ENCODE data around the gene KCNK7.
A peak's percentile ranks its signal among the peaks of the same experiment; 100 is the strongest.

The KCNK7 gene

DNA sequence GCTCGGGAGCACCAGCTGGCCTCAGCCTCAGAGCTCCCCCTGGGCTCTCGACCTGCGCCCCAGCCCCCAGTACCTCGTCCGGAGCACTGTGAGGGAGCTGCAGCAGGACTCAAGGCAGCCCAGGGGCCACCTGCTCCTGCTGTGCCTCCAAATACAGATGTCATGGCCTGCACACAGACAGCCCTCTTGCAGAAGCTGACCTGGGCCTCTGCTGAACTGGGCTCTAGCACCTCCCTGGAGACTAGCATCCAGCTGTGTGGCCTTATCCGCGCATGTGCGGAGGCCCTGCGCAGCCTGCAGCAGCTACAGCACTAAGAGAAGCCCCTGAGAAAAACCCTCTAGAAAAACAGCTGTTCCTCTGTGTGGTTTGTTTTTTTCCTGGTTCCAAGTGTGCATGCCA is 24.2 kb downstream of the KCNK7 start:
- no peak for DNase-seq

DNA sequence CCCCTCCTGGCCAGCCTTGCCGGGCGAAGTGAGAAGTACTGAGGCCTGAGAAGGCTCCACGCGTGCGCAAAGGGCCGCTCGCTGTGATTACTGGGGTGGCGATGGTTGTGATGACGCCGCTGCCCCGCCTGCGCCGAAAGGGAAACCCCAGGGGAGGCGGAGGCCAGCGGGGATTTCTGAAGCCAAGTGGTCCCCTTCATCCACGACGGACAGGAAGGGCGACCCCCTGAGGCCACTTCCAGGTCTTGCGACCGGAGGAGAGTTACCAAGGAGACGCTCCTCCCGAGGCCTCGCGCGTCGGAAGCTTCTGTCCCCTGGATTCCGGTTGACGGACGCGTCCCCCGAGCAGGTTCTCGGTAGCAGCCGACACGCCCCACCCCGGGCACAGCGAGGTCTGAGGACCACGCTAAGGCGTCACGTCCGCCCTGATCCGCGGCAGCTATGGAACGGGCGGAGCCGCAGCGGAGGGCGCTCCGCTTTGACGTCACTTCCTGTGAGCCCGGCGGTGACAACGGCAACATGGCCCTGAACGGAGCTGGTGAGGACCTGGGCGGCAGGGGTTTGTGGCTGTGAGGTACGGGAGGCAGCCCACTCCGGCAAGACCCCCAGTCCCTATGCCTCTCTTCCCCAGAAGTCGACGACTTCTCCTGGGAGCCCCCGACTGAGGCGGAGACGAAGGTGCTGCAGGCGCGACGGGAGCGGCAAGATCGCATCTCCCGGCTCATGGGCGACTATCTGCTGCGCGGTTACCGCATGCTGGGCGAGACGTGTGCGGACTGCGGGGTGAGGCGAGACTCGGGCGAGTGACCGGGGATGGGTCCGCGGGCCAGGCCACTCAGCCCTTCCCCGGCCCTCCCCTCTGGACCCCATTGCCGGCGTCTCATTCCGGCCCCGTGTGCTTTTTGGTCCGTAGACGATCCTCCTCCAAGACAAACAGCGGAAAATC is 25.4 kb downstream of the KCNK7 start, which contains the start of gene ZNRD2:
TSS of gene ZNRD2 (plus strand) at position 505 of the 946 bp plus-strand sequence. CDS start at position 520, 15 bp downstream.
- peak; percentile 98 for DNase-seq

DNA sequence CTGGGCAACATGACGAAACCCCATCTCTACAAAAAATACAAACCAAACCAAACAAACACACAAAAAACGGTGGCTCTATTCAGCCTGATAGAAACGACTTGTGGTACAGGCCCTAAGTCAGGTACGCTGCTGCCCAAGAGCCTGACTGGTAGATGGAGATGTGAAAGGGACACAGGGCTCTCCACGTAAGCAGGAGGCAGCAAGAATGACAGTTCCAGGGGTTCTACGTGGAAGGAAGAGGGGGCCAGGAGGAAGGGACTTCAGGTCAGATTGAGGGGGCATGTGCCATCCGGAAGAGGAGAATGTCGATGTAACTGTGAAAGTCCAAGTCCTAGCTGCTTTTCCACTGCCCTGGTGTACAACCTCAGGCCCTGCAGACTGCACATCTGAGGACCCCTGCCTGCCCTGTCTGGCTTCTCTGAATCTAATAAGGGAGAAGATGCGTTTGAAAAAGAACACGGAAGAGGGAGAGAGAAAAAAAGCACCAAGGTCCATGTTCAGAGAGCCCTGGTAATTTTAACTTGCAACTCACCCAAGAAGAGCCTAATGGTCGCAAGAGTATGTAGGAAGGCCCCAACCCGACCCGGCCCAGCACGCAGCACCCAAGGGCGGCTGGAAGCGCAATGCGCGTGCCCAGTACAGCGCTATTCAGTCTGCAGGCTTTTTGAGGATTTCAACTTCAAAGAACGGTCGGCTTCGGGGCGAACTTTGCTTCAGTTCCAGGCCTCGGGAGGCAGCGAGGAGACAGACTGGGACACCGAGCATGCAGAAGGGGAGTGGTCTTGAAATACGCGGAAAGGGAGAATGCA is 26.2 kb downstream of the KCNK7 start:
- no peak for DNase-seq

DNA sequence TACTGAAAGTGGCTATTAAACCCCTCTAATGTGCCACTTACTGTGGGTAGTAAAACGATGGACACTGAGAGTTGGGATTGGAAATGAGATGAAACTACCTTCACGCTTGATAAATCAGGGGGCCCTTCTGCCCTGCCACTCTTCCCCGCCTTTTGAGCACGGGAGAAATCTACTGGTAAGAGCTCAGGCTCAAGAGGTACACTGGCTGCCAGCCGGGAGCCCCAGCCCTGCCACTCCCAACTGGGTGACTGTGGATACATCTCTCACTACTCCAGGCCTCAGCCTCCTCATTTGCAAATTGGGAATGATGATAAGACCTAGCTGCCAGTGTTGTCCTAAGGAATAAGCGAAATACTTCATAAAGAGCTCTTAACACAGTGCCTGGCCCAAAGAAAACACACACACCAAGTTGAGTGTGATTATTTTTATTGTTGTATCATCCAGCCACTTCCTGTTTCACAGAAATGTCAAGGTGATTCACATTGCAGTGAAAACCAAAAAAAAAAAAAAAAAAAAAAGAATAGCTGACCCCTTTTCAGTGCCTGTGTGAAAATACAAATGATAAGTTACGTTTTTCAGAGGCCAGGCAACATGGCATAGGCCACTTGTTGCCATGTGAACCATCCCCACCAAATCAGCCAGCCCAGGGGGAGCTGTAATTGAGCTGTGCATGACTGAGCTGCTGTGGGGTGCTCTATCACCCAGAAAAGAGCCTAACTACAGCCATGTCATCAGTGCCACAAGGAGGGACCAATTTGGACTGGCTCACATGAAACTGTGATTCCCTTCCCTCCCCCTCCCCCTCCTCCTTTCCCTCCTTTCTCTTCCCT is 29.8 kb downstream of the KCNK7 start:
- DNase-seq = peak; percentile 81

DNA sequence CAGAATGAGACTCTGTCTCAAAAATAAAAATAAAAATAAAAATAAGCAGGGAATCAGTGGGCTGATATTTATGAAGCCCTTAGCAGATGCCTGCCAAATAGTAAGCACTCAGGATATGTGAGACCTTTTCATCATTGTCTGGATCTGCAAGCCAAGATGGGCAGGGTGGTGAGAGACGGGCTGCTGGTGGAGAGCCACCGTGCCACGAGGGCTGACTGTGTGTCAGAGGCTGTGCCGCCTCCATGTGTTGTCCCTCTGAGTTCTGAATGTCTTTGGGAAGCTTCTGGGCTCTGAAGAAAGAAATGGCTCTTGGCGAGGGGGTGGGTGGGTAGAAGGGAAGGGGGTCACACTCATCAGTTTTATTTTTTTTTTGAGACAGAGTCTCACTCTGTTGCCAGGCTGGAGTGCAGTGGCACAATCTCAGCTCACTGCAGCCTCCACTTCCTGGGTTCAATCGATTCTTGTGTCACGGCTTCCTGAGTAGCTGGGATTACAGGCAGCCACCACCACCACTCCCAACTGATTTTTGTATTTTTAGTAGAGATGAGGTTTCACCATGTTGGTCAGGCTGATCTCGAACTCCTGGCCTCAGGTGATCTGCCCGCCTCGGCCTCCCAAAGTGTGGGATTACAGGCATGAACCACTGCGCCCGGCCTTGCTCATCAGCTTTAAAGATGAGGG is 30.6 kb downstream of the KCNK7 start:
- peak; percentile 60 for DNase-seq

DNA sequence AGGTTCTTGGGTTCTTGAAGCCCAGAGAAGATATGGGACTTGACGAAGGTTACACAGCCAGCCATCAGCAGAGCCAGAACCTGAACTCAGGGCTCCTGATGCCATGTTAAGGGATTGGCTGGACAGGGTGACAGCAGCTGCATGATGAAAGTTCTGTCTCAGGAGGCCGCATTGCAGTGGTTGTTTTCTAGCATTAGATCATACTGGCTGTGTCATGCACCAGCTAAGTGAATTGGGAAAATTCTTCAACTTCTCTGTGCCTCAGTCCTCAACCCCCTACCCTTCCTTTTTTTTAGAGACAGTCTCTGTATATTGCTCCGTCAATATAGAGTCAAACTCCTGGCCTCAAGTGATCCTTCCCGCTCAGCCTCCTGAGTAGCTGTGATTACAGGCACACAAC is 32.0 kb downstream of the KCNK7 start:
- DNase-seq = no peak

DNA sequence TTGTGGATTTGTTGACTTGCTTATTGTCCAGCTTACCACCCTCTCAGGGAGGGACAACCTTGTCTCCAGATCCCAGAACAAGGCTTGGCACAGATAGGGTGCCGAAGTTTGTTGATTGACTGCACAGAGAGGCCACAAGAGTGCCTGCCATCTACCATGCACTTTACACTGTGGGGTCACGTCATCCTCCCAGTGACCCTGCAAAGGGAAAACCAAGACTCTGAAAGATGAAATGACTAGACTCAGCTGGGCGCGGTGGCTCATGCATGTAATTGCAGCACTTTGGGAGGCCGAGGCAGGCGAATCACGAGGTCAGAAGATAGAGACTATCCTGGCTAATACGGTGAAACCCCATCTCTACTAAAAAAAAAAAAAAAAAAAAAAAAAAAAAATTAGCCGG is 32.8 kb downstream of the KCNK7 start:
- DNase-seq = no peak

DNA sequence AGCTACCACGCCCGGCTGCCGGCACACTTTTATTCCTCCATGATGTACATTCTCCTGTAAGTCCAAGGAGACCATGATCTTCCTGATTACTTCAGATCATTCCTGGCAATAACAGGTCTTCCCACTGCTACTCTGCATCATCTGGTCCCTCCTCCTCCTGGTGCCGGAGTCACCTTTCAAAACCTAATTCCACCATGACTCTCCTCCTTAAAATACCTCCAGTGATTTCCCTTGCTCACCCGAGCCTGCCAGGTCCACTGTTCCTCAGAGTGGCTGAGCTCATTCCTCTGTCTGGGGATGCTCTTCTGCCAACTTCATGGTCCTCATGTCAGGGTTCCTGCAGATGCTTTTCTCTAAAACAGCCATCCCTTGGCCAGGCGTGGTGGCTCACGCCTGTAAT is 33.6 kb downstream of the KCNK7 start:
- DNase-seq = no peak

DNA sequence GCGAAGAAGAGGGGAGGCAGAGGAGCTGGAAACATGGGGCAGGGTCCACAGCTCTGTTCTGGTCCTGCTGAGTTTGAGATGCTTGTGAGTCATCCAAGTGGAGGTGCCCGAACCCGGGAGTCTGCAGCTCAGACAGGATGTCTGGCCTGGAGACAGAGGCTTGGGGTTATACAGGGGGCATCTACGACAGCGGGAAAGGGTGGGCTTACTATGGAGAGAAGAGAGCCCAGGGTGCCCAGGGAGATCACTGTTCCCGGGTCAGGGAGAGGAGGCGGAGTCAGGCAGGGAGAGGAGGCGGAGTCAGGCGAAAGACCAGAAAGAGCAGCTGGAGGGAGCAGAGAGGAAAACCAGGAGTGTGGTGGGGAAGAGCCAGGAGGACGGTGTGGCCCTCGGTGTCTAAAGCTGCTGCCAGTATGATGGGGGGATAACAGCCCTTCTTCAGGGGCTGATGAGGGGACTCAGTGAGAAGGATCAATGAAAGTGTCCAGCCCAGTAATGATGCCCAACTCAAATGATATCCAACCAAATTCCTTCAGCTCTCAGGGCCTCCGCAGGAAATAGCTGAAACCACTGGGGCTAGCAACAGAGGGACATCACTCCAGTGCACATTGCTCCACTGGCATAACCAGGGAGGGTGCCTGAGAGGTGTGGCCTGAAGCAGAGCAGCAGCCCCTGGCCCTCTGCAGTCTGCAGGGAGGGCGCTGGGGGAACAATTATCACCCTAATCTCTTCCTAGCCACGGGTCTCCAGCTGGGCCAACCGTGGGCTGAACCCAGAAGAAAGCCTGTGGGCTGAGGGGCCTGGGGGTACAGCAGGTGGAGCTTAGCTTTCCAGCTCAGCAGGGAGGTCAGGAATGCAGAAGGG is 34.8 kb downstream of the KCNK7 start:
- DNase-seq = no peak

DNA sequence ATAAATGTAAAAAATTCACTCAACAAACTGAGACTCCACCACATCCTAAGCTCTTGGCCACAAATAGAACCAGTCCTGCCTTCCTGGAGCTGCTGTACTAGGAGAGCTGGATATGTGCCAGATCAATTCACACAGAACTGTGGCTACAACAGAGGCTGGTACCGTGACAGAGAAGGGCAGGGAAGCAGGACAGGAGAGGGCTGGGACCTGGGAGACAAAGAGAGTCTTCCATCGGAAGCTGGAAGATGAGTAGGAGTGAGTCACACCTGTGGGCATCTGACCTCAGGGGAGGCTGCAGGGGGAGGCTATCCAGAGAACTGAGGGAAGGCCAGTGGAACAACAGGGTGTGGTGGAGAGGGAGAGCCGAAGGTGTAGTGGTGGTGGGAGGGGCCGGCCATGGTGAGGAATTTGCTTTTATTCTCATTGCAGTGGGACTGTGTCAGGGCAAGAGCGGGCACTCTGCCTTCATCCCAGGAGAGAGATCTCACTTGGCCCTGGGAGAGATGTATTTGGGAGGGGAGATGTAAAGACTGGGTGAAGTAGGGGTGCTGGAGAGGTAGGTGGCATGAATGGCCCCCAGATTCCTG is 35.6 kb downstream of the KCNK7 start:
- DNase-seq = no peak

DNA sequence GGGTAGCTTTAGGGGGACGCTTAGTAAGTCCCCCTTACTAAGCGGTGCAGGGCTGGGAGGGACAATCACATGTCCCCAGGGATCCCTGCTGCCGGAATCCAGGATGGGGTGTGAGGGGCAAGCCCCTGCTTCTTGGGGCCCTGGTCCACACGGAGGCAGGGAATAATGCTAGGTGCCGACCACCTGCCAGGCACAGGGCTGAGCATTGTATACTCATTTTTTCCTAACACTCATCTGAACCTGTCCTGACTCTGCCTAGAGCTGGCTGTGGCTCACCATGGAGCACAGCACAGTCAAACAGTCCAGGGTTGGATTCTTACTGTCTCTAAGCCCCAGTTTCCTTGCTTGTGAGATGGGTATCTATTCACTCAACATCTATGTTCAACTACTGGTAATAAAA is 36.1 kb downstream of the KCNK7 start:
- no peak for DNase-seq

DNA sequence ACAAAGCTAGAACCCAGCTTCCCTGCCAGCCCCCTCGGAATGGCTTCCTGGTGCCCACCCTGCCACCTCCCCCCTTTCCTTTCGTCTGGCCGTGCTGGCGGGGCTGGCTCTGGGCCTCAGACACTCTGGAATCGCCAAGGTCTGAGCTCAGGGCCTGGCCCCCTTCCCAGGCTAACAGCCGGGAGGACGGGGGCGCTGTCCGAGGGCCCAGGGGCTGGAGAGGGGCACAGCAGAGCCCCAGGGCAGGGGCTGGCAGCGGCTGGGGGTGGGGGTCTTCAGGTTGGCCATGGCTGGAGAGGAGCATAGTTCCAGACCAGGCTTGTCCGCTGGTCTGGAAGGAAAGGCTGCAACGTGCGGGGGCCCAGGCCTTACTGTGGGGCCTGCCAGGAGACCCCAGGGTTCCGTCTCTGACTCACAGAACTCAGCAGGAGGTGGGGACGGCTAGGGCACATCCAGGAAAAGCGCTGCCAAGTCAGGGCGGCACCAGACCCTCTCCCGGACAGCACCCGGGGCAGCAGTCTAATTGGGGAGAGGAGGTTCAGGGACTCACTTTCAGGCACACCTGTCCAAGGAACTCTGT is 36.6 kb downstream of the KCNK7 start:
- DNase-seq = no peak

DNA sequence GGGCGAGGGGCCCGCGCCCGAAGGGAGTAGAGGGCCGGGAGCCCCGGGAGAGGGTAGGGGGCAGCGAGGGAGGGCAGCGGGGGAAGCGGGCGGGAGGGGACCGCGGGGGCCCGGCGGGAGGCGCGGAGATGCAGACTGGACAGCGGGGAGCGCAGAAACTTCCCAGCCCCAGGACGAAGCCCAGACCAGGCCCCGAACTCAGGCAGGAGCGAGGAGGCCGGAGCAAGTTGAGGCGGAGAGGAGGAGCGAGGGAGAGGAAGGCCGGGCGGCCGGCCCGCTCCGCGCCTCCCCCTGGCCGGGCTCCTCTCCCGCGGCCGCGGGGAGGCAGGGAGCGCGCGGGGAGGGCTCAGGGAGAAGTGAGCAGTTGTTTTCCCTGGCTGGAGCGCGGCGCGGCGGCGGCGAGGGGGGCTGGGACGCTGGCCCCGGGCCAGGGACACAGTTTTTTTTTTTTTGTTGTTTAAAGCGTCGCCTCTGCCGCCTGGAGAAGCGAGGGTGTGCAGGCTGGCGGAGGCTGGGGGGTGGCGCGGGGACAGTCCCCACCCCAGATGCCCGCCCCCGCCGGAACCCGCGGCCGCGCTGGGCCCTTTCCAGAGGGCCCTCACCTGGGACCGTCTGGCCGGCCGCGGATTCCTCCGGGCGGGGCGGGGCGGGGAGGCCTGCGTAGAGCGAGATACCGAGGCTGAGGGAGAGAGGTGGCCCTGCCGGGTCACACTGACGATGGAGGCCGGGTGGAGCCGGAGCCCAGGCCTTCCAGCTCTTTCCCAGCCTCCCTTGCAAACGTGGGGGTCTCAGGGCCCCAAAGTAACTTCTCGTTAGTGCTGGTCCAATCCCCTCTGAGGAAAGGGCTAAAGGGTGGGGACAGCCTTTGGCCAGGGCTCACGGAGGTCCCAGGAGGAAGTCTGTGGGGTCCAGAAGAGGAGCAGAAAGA is 37.3 kb downstream of the KCNK7 start, which contains the start of gene LTBP3:
TSS of gene LTBP3 (minus strand) at position 358 of the 928 bp plus-strand sequence. CDS start 400 bp downstream, outside the sequence.
- peak; percentile 58 for DNase-seq

DNA sequence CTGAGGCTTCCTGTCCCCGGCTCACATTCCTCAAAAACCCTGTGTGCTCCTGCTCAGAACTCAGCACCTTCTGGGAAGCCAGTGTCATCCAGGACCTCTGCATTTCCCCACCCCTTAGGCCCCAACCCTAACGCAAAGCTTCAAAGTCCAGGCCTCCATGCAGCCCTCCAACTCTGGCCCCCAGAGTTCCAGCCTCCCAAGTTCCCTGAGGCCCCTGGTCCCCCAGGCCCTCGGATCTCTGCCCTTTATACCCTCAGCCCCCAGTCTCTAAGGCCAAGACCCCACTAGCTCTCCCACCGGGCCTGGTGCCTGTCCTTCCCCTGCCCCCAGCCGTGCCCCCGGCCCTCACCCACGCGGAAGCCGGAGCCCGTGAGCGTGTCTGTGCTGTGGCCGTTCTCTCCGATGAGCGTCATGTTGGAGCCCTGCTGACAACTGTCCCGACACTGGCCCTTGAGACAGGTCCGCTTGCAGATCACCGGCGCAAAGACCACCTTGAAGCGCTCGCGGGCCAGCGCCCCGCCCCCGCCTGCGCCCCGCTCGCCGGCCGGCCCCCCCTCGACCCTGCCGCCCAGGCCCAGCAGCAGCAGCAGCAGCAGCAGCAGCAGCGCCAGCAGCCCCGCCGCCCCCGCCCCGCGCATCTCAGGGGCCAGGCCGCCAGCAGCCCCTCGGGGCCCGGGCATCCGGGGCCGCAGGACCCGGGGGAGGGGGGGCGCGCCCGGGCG is 38.2 kb downstream of the KCNK7 start:
- DNase-seq = no peak

DNA sequence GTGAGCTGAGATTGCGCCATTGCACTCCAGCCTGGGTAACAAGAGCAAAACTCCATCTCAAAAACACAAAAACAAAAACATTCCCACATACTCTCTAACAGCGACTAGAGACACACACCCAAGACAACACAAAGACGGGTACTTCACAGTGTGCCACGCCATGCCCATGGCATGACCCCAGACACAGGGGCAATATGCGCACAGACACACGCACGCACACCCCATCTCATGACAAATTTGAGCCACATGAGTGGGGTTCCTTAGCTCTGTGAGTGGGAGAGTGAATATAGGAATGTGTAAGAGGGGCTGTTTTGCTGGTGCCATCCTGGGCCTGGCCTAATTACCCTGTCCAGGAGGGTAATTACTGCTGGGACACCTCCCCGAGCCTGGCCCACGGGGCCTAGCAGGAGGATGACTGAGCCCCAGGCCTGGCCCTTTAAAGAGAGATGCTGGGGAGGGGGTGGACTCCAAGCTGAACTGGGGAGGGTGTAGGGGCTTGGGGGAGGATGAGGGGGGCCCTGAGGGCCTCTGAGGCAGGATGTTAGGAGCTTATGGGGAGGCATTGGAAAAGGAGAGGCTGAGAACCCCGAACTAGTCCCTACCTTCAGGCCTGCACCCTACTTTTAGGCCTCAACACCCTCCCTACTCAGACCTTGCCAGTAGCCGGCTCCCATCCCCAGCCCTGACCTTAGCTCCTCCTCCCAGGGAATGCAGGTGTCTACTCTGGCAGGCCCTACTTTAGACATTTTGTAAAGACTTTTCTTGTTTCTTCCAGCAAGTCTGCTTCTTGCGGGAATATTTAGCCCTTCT is 38.9 kb downstream of the KCNK7 start:
- no peak for DNase-seq

DNA sequence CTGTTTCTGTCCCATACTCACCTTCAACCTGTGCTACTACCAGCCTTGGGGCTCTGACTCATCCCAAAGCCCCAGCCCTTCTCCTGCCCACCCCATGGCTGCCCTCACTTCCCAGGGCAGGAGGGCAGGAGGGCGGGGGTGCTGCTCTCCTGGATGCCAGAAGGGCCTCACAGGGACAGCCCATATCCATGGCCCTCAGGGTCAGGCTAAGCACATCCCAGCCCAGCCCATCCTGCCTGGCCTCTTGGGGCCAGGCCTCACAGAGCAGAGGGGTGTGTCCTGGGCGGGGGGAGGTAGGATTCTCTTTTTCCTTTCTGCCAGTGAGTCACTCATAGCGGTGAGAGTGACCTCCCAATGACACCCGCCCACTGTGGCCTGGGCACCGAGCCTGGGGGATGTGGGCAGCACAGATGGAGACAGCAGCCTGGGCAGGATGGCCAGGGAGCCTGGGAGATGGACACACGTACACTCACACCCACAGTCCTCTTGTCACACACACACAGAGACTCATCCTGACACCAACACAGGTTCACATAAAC is 39.8 kb downstream of the KCNK7 start:
- DNase-seq = no peak

DNA sequence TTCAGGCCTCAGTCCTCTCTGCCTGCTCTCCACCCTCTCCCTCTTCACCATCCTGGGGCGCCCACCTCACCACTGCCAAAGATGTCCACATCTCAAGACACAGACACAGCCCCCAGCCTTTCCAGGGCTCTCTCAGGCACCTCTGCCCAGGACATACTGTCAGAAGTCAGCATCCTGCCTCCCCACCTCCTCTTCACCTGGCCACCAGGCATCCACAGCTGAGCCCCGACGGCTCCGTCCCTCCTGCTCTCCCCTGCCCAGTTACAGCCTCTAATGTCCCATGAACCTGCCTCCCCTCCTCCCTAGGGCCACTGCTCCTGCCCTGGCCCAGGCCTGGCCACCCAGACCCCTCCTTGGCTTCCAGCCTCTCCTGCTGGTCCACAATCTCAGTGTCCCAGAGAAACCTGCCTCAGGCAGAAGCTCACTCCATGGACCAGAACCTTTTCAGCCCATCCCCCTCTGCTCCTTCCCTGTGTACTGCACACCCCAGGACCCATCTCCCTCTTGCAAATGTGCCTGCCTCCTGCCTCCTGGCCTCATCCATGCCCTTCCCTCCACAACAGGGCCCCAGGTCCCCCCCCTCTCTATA is 40.7 kb downstream of the KCNK7 start:
- DNase-seq = no peak
